OCI-LY7 (cell line): Measurements from ENCODE around the gene CLCN5. TPM values are rescaled to one million over a fixed set of nuclear protein-coding genes. Genes with fewer than 3 reads are reported as not detected.

Experiments used
- BruUV-seq: library from RNA; stranded (reverse); fragments of 400-500 nt; replicated peaks from 2 replicates; lab custom pipeline; 2021; lab: Mats Ljungman, UMichigan
- CTCF ChIA-PET: fragments of 300-600 bp; sonication (Branson Sonifier 250); formaldehyde crosslinking; loops from one replicate; lab custom pipeline; 2022; ENCODE audit warnings: antibody characterized with exemption; ENCODE audit not compliant: unreplicated experiment; lab: Charles Lee
- POLR2A ChIA-PET: fragments of 300-600 bp; sonication (Branson Sonifier 250); formaldehyde crosslinking; loops from one replicate; lab custom pipeline; 2022; ENCODE audit warnings: antibody characterized with exemption; lab: Charles Lee
- DNase-seq: peaks from one replicate; pipeline ENCODE4 v3.0.0-alpha.2; 2015; ENCODE audit warnings: low spot score
- H2AFZ ChIP-seq: fragments of 200-600 bp; sonication (generic), shearing (Covaris generic); 2 replicates; pipeline ENCODE4 v1.6.1; 2014; ENCODE audit warnings: mild to moderate bottlenecking, antibody characterized with exemption, low read length, moderate library complexity
- H3K27ac ChIP-seq: fragments of 200-600 bp; sonication (generic); 2 replicates; pipeline ENCODE4 v1.5.1; 2014; ENCODE audit warnings: mixed run types, low read depth, mild to moderate bottlenecking, moderate library complexity, low read length, inconsistent platforms; ENCODE audit not compliant: poor library complexity, severe bottlenecking
- H3K36me3 ChIP-seq: fragments of 200-600 bp; sonication (generic); 2 replicates; pipeline ENCODE4 v1.6.1; 2014; ENCODE audit warnings: mild to moderate bottlenecking, antibody characterized with exemption, low read length, moderate library complexity, mixed read lengths; ENCODE audit not compliant: insufficient read depth
- H3K4me1 ChIP-seq: fragments of 200-600 bp; sonication (generic); 2 replicates; pipeline ENCODE4 v1.5.1; 2014; ENCODE audit warnings: mild to moderate bottlenecking, low read length; ENCODE audit not compliant: insufficient read depth, poor library complexity, severe bottlenecking
- H3K4me2 ChIP-seq: fragments of 200-600 bp; sonication (generic); 2 replicates; pipeline ENCODE4 v1.6.1; 2014; ENCODE audit warnings: mild to moderate bottlenecking, low read length
- H3K4me3 ChIP-seq: fragments of 200-600 bp; sonication (generic); 2 replicates; pipeline ENCODE4 v1.5.1; 2014; ENCODE audit warnings: mild to moderate bottlenecking, low read depth, low read length; ENCODE audit not compliant: poor library complexity, severe bottlenecking
- H3K79me2 ChIP-seq: fragments of 200-600 bp; sonication (generic); 2 replicates; pipeline ENCODE4 v1.6.1; 2016; ENCODE audit warnings: low read depth, mild to moderate bottlenecking, low read length, moderate library complexity, mixed read lengths; ENCODE audit not compliant: insufficient read depth
- H3K9me2 ChIP-seq: fragments of 200-600 bp; sonication (generic); 2 replicates; pipeline ENCODE4 v1.6.1; 2016; ENCODE audit warnings: mild to moderate bottlenecking, low read length, mixed read lengths; ENCODE audit not compliant: insufficient read depth
- H3K9me3 ChIP-seq: fragments of 200-600 bp; sonication (generic); 2 replicates; pipeline ENCODE4 v1.6.1; 2014; ENCODE audit warnings: mild to moderate bottlenecking, mixed run types, low read length, mixed read lengths
- H4K20me1 ChIP-seq: fragments of 200-600 bp; sonication (generic); 2 replicates; pipeline ENCODE4 v1.6.1; 2014; ENCODE audit warnings: mild to moderate bottlenecking, antibody characterized with exemption, low read length, moderate library complexity, mixed read lengths; ENCODE audit not compliant: insufficient read depth
- EZH2phosphoT487 ChIP-seq: fragments of 200-600 bp; sonication (generic); IDR thresholded peaks from 2 replicates; pipeline ENCODE4 v1.6.1; 2018; ENCODE audit warnings: low read depth, borderline replicate concordance, mild to moderate bottlenecking, mixed run types, antibody characterized with exemption, low read length, moderate library complexity, mixed read lengths
- intact Hi-C: fragments of 100-400 bp; cut with micrococcal nuclease; formaldehyde crosslinking; loops from one replicate; pipeline ENCODE4 v1.10.0; 2022; ENCODE audit not compliant: unreplicated experiment
- total RNA-seq, 2 experiments: library from RNA; depleted of rRNA in 1 of 2; stranded (reverse); fragments of >200 nt in 1 of 2; shearing (Covaris generic) in 1 of 2; gene quantifications; 2 replicates each; pipeline ENCODE4 v1.2.3, GENCODE V29; 2014 to 2022
- TF ChIP-seq, protein P1 (sequence below): fragments of 200-600 bp; sonication (generic); conservative IDR thresholded peaks from 2 replicates; pipeline ENCODE4 v1.5.1; 2014; ENCODE audit warnings: mild to moderate bottlenecking, antibody characterized with exemption, low read length, moderate library complexity, mixed read lengths

Gene CLCN5
- total RNA-seq, 2 experiments from 2014 or later, result 4.1 to 5.3 TPM

DNA sequence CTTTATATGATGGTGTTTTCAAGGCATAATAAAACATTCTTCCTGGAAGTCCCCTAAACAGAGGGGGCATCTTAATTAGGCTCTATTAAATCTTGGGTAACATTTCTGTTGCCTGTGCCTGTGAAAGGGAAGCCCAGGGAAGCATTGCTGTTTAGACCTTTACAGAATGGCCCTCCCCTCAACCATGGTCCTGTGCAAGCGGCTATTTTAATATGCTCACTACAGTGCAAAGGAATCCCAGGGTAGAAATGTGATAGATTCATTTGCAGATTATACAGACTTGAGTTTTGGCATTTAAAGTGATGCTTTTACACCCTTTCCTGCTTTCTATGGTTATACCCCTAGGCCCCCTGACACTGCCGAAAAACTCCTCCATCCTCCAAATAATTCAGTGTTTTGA, 65.3 kb downstream of the CLCN5 start:
- no peaks in the 10 kb centered on the region for H3K36me3 ChIP-seq
- no TSS peak for BruUV-seq
- POLR2A ChIA-PET, result no interaction called here
- no peak for TF ChIP-seq EZH2phosphoT487
- TF ChIP-seq, protein P1, sequence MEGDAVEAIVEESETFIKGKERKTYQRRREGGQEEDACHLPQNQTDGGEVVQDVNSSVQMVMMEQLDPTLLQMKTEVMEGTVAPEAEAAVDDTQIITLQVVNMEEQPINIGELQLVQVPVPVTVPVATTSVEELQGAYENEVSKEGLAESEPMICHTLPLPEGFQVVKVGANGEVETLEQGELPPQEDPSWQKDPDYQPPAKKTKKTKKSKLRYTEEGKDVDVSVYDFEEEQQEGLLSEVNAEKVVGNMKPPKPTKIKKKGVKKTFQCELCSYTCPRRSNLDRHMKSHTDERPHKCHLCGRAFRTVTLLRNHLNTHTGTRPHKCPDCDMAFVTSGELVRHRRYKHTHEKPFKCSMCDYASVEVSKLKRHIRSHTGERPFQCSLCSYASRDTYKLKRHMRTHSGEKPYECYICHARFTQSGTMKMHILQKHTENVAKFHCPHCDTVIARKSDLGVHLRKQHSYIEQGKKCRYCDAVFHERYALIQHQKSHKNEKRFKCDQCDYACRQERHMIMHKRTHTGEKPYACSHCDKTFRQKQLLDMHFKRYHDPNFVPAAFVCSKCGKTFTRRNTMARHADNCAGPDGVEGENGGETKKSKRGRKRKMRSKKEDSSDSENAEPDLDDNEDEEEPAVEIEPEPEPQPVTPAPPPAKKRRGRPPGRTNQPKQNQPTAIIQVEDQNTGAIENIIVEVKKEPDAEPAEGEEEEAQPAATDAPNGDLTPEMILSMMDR, result no peak
- H3K4me2 ChIP-seq, result no peak overlapping the region
- no peaks in the 10 kb centered on the region for H3K79me2 ChIP-seq
- no peak overlapping the region for H3K4me3 ChIP-seq
- H3K9me3 ChIP-seq, result no peaks in the 10 kb centered on the region
- CTCF ChIA-PET, result no interaction called here
- intact Hi-C loops, result no loop called here
- no peak overlapping the region for H2AFZ ChIP-seq
- no peaks in the 10 kb centered on the region for H3K4me1 ChIP-seq
- H3K27ac ChIP-seq, result no peak overlapping the region
- no peak for DNase-seq
- H4K20me1 ChIP-seq, result no peaks in the 10 kb centered on the region
- H3K9me2 ChIP-seq, result no peaks in the 10 kb centered on the region

DNA sequence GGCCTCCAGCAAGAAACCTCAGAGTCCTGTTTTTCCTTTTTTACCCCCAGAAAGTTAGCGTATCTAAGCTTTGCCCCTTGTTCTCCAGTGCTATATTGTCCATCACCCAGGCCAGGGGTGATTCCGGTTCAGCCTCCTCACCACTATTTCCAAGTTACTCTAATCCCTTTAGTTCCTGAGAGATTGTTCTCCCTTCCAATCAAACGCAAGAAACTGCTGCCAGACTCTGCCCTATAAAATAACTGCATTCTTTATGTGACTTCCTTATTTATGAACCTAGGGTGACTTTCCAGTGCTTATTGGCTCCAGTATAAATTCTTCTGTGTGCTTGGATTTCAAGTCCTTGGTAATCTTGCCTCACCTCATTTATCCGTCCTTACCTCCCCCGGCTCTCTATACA, 65.7 kb downstream of the CLCN5 start:
- H3K79me2 ChIP-seq, result no peaks in the 10 kb centered on the region
- no peak overlapping the region for H3K4me2 ChIP-seq
- no peak for DNase-seq
- TF ChIP-seq EZH2phosphoT487, result no peak
- TF ChIP-seq, protein P1, result no peak
- POLR2A ChIA-PET, result no interaction called here
- H3K36me3 ChIP-seq, result no peaks in the 10 kb centered on the region
- H3K4me3 ChIP-seq, result no peak overlapping the region
- CTCF ChIA-PET, result no interaction called here
- no TSS peak for BruUV-seq
- no peaks in the 10 kb centered on the region for H3K9me3 ChIP-seq
- H2AFZ ChIP-seq, result no peak overlapping the region
- H4K20me1 ChIP-seq, result no peaks in the 10 kb centered on the region
- intact Hi-C loops, result no loop called here
- H3K27ac ChIP-seq, result no peak overlapping the region
- no peaks in the 10 kb centered on the region for H3K9me2 ChIP-seq
- no peaks in the 10 kb centered on the region for H3K4me1 ChIP-seq

DNA sequence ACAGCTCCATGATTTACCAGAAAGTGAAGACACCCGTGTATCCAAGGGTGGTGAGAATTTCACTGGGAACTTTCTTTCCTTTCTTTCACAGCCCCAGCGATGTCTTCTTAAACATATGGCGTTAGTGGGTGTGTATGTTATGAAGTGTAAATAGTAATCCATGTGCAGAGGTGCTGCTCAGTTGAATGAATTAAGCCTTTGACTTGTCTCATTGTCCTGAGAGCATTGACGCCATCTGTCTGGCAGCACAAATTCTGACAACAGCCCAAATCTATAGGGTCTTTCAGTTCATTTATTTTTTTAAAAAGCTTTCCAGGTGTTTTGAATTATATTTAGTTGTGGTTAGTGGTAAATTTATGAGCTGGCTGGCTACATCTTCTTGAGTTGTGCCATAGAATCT, 69.4 kb downstream of the CLCN5 start:
- TF ChIP-seq, protein P1, result no peak
- no peak for TF ChIP-seq EZH2phosphoT487
- Histone ChIP-seq H2AFZ (no peak overlapping the region), H3K9me2 (no peaks in the 10 kb centered on the region), H3K9me3 (no peaks in the 10 kb centered on the region), H4K20me1 (no peaks in the 10 kb centered on the region), H3K4me2 (no peak overlapping the region), H3K27ac (no peak overlapping the region), H3K79me2 (no peaks in the 10 kb centered on the region), H3K36me3 (no peaks in the 10 kb centered on the region), H3K4me1 (no peaks in the 10 kb centered on the region), H3K4me3 (no peak overlapping the region)
- ChIA-PET CTCF (no interaction called here), POLR2A (no interaction called here)
- BruUV-seq, result no TSS peak
- DNase-seq, result no peak
- intact Hi-C loops, result no loop called here
